Activated CD4-positive, alpha-beta memory T cell treated with anti-CD3 and anti-CD28 coated beads, Interleukin-2, amount 10 ng/mL, durations not matched to agents 7 days and 5 days (primary cell): ENCODE results near the gene GMPR2. TPM values are rescaled to one million over a fixed set of nuclear protein-coding genes. Genes with fewer than 3 reads are reported as not detected.
A peak's percentile ranks its signal among the peaks of the same experiment; 100 is the strongest.

Experiments used
- CTCF ChIA-PET: fragments of 350-600 bp; sonication (Branson Sonifier 250); formaldehyde crosslinking; loops from one replicate; lab custom pipeline; 2021; ENCODE audit warnings: antibody characterized with exemption, inconsistent platforms; lab: Charles Lee
- POLR2A ChIA-PET: fragments of 350-600 bp; sonication (Branson Sonifier 250); formaldehyde crosslinking; loops from one replicate; lab custom pipeline; 2021; ENCODE audit warnings: antibody characterized with exemption; lab: Charles Lee
- DNase-seq: peaks from one replicate; pipeline ENCODE4 v3.0.0-alpha.2; 2020
- H3K27ac Mint-ChIP-seq: one replicate; pipeline ENCODE4 v1.8.0; 2021; ENCODE audit warnings: mild to moderate bottlenecking, mixed read lengths
- H3K27me3 Mint-ChIP-seq: one replicate; pipeline ENCODE4 v1.8.0; 2021; ENCODE audit warnings: mixed read lengths
- H3K36me3 Mint-ChIP-seq: one replicate; pipeline ENCODE4 v1.8.0; 2021; ENCODE audit warnings: low read depth, mixed read lengths
- H3K4me1 Mint-ChIP-seq: one replicate; pipeline ENCODE4 v1.8.0; 2021; ENCODE audit warnings: mixed read lengths
- H3K4me3 Mint-ChIP-seq: one replicate; pipeline ENCODE4 v1.8.0; 2021; ENCODE audit warnings: mild to moderate bottlenecking, mixed read lengths
- H3K9me3 Mint-ChIP-seq: one replicate; pipeline ENCODE4 v1.8.0; 2021; ENCODE audit warnings: mixed read lengths
- total RNA-seq, 2 experiments: library from RNA; stranded (reverse); gene quantifications; one replicate each; pipeline ENCODE4 v1.2.3, GENCODE V29; 2021

GMPR2 gene
- total RNA-seq, 2 experiments from 2014 or later = 78.1 to 90.3 TPM

GRCh38 chr14:24274101-24274543, 41.4 kb downstream of the GMPR2 start:
- peak overlapping the region; percentile 72 for H3K27ac Mint-ChIP-seq
- POLR2A ChIA-PET = interaction anchor here (0.7 to 5.8 kb wide), 15 partner anchors 16 to 387 kb away, joined by 3 to 32 read pairs (median 4); partner anchors contain the start of genes CHMP4A, CIDEB, DHRS1 and LTB4R
- H3K9me3 Mint-ChIP-seq = no peaks in the 10 kb centered on the region
- peak; percentile 56 for DNase-seq
- H3K27me3 Mint-ChIP-seq = peaks cover 3% of the 10 kb centered on the region
- peak overlapping the region; percentile 4 for H3K4me3 Mint-ChIP-seq
- peaks cover 4% of the 10 kb centered on the region for H3K36me3 Mint-ChIP-seq
- peaks cover 58% of the 10 kb centered on the region for H3K4me1 Mint-ChIP-seq
- CTCF ChIA-PET = interaction anchor here (0.8 to 6.1 kb wide), 11 partner anchors 18 to 60 kb away, joined by 3 to 90 read pairs (median 5); partner anchors contain the start of genes ADCY4, CIDEB and TINF2

- H3K27me3 Mint-ChIP-seq = peaks cover 5% of the 10 kb centered on the region
- CTCF ChIA-PET = interaction anchor here (1.5 to 2.1 kb wide), 2 partner anchors 35 to 155 kb away, joined by 4 to 10 read pairs; partner anchors contain the start of gene TINF2
- DNase-seq = no peak
- no peaks in the 10 kb centered on the region for H3K36me3 Mint-ChIP-seq
- POLR2A ChIA-PET = interaction anchor here (1.2 to 2.6 kb wide), 2 partner anchors 30 to 34 kb away, joined by 4 to 8 read pairs; partner anchors contain the start of gene TINF2
- H3K27ac Mint-ChIP-seq = no peak overlapping the region
- peaks cover 47% of the 10 kb centered on the region for H3K4me1 Mint-ChIP-seq
- no peak overlapping the region for H3K4me3 Mint-ChIP-seq
- no peaks in the 10 kb centered on the region for H3K9me3 Mint-ChIP-seq
Measured at GRCh38 chr14:24277071-24277470, 44.3 kb downstream of the GMPR2 start.

- no peaks in the 10 kb centered on the region for H3K9me3 Mint-ChIP-seq
- POLR2A ChIA-PET = interaction anchor here (1.2 to 2.6 kb wide), 2 partner anchors 31 to 35 kb away, joined by 4 to 8 read pairs; partner anchors contain the start of gene TINF2
- CTCF ChIA-PET = interaction anchor here (0.9 to 2.1 kb wide), 5 partner anchors 12 to 159 kb away, joined by 3 to 17 read pairs (median 3); partner anchors contain the start of genes CIDEB, LTB4R2 and TINF2
- H3K4me1 Mint-ChIP-seq = peaks cover 40% of the 10 kb centered on the region
- H3K36me3 Mint-ChIP-seq = no peaks in the 10 kb centered on the region
- H3K4me3 Mint-ChIP-seq = no peak overlapping the region
- H3K27ac Mint-ChIP-seq = no peak overlapping the region
- H3K27me3 Mint-ChIP-seq = peaks cover 5% of the 10 kb centered on the region
- DNase-seq = no peak
Measured at GRCh38 chr14:24277606-24278321, 45.0 kb downstream of the GMPR2 start.

- Mint-ChIP-seq H3K4me1 (peaks cover 35% of the 10 kb centered on the region), H3K9me3 (no peaks in the 10 kb centered on the region), H3K4me3 (no peak overlapping the region), H3K27me3 (peaks cover 5% of the 10 kb centered on the region), H3K36me3 (no peaks in the 10 kb centered on the region), H3K27ac (no peak overlapping the region)
- DNase-seq = no peak
- ChIA-PET CTCF (interaction anchor here (0.9 to 2.7 kb wide), 3 partner anchors 19 to 54 kb away, joined by 3 to 24 read pairs (median 17); partner anchors contain the start of genes CIDEB and LTB4R2), POLR2A (interaction anchor here (1.1 to 1.2 kb wide), 2 partner anchors 19 to 32 kb away, joined by 3 to 4 read pairs; no protein-coding TSS in a partner anchor)
Measured at GRCh38 chr14:24278424-24278823, 45.7 kb downstream of the GMPR2 start.

GRCh38 chr14:24279301-24280186, 46.8 kb downstream of the GMPR2 start:
- Mint-ChIP-seq H3K27ac (no peak overlapping the region), H3K36me3 (no peaks in the 10 kb centered on the region), H3K9me3 (no peaks in the 10 kb centered on the region), H3K4me3 (no peak overlapping the region), H3K27me3 (peaks cover 5% of the 10 kb centered on the region), H3K4me1 (peaks cover 25% of the 10 kb centered on the region)
- peak; percentile 50 for DNase-seq
- ChIA-PET CTCF (interaction anchor here (1.0 to 3.1 kb wide), 11 partner anchors 9 to 171 kb away, joined by 3 to 24 read pairs (median 4); partner anchors contain the start of genes CIDEB, LTB4R2, RABGGTA and TINF2), POLR2A (interaction anchor here (0.9 to 1.5 kb wide), 8 partner anchors 8 to 66 kb away, joined by 3 to 9 read pairs (median 4); partner anchors contain the start of genes CHMP4A, RABGGTA and TINF2)

GRCh38 chr14:24280797-24281460, 48.2 kb downstream of the GMPR2 start:
- Mint-ChIP-seq H3K4me3 (no peak overlapping the region), H3K27me3 (peaks cover 6% of the 10 kb centered on the region), H3K36me3 (no peaks in the 10 kb centered on the region), H3K27ac (no peak overlapping the region), H3K4me1 (peaks cover 22% of the 10 kb centered on the region), H3K9me3 (no peaks in the 10 kb centered on the region)
- ChIA-PET POLR2A (interaction anchor here (1.0 to 1.6 kb wide), 5 partner anchors 8 to 38 kb away, joined by 3 to 9 read pairs (median 4); partner anchors contain the start of genes RABGGTA and TINF2), CTCF (interaction anchor here (1.2 to 3.1 kb wide), 7 partner anchors 10 to 52 kb away, joined by 3 to 24 read pairs (median 8); partner anchors contain the start of genes CIDEB and RABGGTA)
- DNase-seq = no peak

- Mint-ChIP-seq H3K36me3 (no peaks in the 10 kb centered on the region), H3K27me3 (peaks cover 10% of the 10 kb centered on the region), H3K9me3 (no peaks in the 10 kb centered on the region), H3K4me3 (no peak overlapping the region), H3K27ac (no peak overlapping the region), H3K4me1 (peaks cover 22% of the 10 kb centered on the region)
- DNase-seq = no peak
- ChIA-PET POLR2A (interaction anchor here (1.6 to 3.3 kb wide), 2 partner anchors 9 to 35 kb away, joined by 4 to 11 read pairs; no protein-coding TSS in a partner anchor), CTCF (interaction anchor here (2.3 to 3.1 kb wide), 2 partner anchors 11 to 26 kb away, joined by 9 to 14 read pairs; partner anchors contain the start of genes CIDEB and RABGGTA)
Measured at GRCh38 chr14:24281636-24282035, 48.9 kb downstream of the GMPR2 start.

- Mint-ChIP-seq H3K9me3 (no peaks in the 10 kb centered on the region), H3K36me3 (no peaks in the 10 kb centered on the region), H3K4me3 (no peak overlapping the region), H3K27ac (no peak overlapping the region), H3K27me3 (peaks cover 11% of the 10 kb centered on the region), H3K4me1 (peaks cover 18% of the 10 kb centered on the region)
- ChIA-PET POLR2A (interaction anchor here (0.7 to 3.3 kb wide), 5 partner anchors 8 to 67 kb away, joined by 3 to 11 read pairs (median 4); partner anchors contain the start of genes DHRS1, MDP1, NOP9 and RABGGTA), CTCF (interaction anchor here (1.0 to 2.3 kb wide), 4 partner anchors 11 to 192 kb away, joined by 3 to 9 read pairs (median 4); partner anchors contain the start of gene CIDEB)
- DNase-seq = no peak
Measured at GRCh38 chr14:24282736-24283135, 50.0 kb downstream of the GMPR2 start.

GRCh38 chr14:24283796-24284460, 51.2 kb downstream of the GMPR2 start:
- H3K27ac Mint-ChIP-seq = no peak overlapping the region
- H3K9me3 Mint-ChIP-seq = no peaks in the 10 kb centered on the region
- H3K36me3 Mint-ChIP-seq = no peaks in the 10 kb centered on the region
- H3K4me1 Mint-ChIP-seq = peaks cover 12% of the 10 kb centered on the region
- no peak overlapping the region for H3K4me3 Mint-ChIP-seq
- no peak for DNase-seq
- H3K27me3 Mint-ChIP-seq = peaks cover 16% of the 10 kb centered on the region
- POLR2A ChIA-PET = interaction anchor here (0.7 to 3.3 kb wide), 2 partner anchors 37 to 68 kb away, joined by 3 to 11 read pairs; partner anchors contain the start of gene MDP1
- CTCF ChIA-PET = interaction anchor here (1.2 to 1.5 kb wide), 2 partner anchors 41 to 193 kb away, joined by 3 to 4 read pairs; partner anchors contain the start of gene TINF2

GRCh38 chr14:24284501-24285035, 51.8 kb downstream of the GMPR2 start:
- CTCF ChIA-PET = interaction anchor here (0.8 to 1.5 kb wide), 2 partner anchors 24 to 42 kb away, joined by 3 to 4 read pairs; partner anchors contain the start of gene TINF2
- peaks cover 10% of the 10 kb centered on the region for H3K4me1 Mint-ChIP-seq

More at GRCh38 chr14:24284501-24285035, 51.8 kb downstream of the GMPR2 start:
- no peak overlapping the region for H3K4me3 Mint-ChIP-seq
- peaks cover 2% of the 10 kb centered on the region for H3K36me3 Mint-ChIP-seq
- H3K27me3 Mint-ChIP-seq = peaks cover 16% of the 10 kb centered on the region
- no peak for DNase-seq
- no peaks in the 10 kb centered on the region for H3K9me3 Mint-ChIP-seq
- POLR2A ChIA-PET = interaction anchor here (1.1 to 3.3 kb wide), 2 partner anchors 38 to 170 kb away, joined by 4 to 11 read pairs; partner anchors contain the start of genes DCAF11 and NRL
- no peak overlapping the region for H3K27ac Mint-ChIP-seq
